GM12865 (cell line): Measurements from ENCODE around the gene KCNG1.

Experiments used
- DNase-seq: peaks from one replicate; pipeline ENCODE4 v3.0.0; 2010; ENCODE audit warnings: low read depth
- H3K4me3 ChIP-seq: 2 replicates; pipeline ENCODE4 v1.5.1; 2011; ENCODE audit warnings: mild to moderate bottlenecking, low read depth, low read length, control low read depth
- TF ChIP-seq, protein P1 (sequence below): IDR thresholded peaks from 2 replicates; pipeline ENCODE4 v1.5.1; 2011; ENCODE audit warnings: low read length, control low read depth, low read depth, inconsistent platforms; ENCODE audit not compliant: insufficient read depth; ENCODE audit errors: missing control alignments

Gene KCNG1

DNA sequence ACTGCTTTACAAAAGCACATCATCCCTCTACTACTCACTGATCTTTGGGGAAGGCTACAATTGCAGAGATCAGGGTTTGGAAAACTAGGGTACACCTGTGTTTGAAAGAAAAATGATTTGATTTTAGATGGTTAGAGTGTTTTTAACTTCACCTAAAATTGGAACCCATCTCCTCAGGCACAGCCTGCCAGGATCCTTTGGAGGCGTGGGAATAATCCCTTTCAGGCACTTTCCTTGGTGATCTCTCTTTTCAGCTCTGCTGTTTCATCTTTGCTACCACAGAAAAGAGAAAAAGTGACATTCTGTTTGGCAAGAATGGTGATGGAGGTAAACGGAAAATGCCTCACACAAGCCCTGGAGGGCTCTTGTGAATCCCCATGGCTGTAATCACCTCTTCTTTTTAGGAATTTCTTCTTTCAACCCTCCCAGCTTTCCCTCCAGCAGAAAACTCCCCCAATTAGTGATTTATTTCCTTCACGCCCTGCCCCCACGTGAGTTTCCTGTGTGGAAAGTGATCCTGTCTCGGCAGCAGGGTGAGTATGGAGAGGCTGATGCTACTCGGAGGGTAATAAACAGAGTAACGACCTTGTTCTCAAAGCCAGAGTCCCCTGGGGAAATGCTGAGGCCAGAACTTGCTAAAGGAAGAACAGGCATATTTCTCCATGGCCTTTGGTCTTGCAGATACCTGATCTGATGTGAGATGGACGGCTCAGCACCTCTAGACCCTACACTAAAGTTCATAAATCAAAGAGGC lies 9.2 kb downstream of the KCNG1 start:
- TF ChIP-seq, protein P1, sequence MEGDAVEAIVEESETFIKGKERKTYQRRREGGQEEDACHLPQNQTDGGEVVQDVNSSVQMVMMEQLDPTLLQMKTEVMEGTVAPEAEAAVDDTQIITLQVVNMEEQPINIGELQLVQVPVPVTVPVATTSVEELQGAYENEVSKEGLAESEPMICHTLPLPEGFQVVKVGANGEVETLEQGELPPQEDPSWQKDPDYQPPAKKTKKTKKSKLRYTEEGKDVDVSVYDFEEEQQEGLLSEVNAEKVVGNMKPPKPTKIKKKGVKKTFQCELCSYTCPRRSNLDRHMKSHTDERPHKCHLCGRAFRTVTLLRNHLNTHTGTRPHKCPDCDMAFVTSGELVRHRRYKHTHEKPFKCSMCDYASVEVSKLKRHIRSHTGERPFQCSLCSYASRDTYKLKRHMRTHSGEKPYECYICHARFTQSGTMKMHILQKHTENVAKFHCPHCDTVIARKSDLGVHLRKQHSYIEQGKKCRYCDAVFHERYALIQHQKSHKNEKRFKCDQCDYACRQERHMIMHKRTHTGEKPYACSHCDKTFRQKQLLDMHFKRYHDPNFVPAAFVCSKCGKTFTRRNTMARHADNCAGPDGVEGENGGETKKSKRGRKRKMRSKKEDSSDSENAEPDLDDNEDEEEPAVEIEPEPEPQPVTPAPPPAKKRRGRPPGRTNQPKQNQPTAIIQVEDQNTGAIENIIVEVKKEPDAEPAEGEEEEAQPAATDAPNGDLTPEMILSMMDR = no peak
- DNase-seq = no peak
- no peak overlapping the region for H3K4me3 ChIP-seq

DNA sequence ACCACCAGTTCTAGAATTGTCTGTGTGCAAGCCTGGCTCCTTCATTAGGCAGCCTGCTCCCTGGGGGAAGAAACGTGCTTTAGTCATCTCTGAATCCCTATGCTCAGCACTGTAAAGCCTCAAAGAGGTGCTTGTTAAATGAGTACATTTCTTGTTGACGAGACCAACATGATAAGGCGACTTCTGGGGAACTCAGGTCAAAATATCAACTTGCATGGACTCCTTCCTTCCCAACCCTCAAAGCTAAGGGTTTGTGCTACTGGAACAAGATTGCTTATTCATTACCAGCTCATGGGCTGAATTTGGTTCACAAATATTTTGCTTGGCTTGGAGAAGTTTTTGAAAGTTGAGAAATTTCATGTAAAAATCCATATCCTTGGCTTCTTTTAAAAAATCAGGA lies 10.6 kb downstream of the KCNG1 start:
- H3K4me3 ChIP-seq = no peak overlapping the region
- TF ChIP-seq, protein P1 = no peak
- DNase-seq = no peak

DNA sequence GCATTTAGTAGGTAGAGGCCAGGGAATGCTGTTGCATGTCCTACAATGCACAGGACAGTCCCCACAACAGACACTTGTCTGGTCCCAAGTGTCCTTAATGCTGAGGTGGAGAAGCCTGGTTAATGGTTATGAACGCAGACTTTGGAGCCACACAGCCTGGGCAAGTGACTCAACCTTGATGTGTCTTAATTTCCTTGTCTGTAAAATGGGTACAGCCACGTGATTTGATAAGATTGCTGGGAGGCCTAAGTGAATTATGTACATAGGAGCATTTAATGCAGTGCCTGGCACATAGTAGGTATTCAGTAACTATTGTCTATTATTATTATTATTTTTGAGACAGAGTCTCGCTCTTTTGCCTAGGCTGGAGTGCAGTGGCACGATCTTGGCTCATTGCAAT lies 11.4 kb downstream of the KCNG1 start:
- no peak overlapping the region for H3K4me3 ChIP-seq
- DNase-seq = no peak
- TF ChIP-seq, protein P1 = no peak

DNA sequence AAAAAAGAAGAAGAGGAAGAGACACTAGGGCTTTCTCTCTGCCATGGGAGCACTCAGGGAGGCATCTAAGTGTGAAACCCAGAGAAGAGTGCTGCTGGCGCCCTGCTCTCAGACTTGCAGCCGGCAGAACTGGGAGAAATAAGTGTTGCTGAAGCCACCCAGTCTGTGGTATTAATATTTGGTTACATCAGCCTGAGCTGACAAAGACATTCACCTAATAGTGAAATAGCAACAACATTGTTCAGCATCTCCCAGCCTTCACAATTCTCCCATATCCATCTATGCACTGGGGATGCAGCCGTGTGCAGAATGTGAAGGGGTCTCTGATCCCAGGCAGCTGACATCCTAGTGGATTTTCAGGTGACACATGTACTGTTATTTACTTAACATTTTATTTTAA lies 12.0 kb downstream of the KCNG1 start:
- no peak overlapping the region for H3K4me3 ChIP-seq
- TF ChIP-seq, protein P1 = no peak
- DNase-seq = no peak

DNA sequence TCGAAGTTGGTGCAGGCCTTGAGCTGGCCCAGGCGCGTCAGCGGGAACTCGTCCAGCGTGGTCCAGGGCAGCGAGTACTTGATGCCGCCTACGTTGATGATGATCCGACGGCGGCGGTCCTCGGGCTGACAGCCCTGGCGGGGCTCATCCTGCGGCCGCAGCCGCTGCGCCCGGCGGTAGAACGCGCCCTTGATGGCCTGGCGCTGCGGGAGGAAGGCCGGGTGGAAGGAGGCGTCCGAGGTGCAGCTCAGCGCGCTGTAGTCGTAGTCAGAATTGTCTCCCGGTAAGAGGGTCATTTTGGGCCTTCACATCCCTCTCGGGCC lies 12.9 kb downstream of the KCNG1 start:
- TF ChIP-seq, protein P1 = no peak
- H3K4me3 ChIP-seq = no peak overlapping the region
- no peak for DNase-seq

DNA sequence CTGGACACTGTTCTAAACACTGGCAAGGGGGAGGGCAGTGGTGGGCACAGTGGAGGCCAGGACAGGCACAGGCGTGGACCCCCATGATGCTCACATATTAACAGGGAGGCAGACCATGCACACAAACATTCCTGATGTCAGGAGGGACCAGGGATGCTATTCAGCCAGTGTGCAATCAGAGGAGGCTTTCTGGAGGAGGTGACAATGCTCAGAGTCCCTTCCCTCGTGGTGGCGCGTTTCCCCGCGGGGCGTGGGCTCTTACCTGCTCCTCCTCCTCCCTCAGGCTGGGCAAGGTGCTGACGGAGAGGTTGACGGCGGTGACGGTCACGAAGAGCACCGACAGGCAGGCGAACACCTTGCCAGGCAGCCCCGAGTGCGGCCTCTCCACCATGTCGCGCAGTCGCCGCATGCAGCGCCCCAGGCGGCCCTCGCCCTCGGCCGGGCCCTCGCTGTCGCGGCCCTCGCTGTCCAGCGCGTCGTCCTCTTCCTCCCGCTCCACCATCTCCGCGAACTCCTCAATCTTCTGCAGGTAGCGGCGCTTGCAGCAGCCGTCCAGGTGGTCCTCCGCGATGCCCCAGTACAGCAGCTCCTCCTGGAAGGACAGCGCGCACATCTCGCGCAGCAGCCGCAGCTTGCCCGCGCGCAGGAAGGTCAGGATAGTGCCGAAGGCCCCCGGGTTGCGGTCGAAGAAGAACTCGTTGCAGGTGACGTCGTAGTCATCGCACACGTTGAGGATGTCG lies 13.4 kb downstream of the KCNG1 start:
- H3K4me3 ChIP-seq = no peak overlapping the region
- no peak for DNase-seq
- TF ChIP-seq, protein P1 = no peak
